Epithelial cell of prostate (primary cell): Measurements from ENCODE around the gene KCTD16.

Source experiments
- DNase-seq: peaks from one replicate; pipeline ENCODE4 v3.0.0-alpha.2; 2011; ENCODE audit warnings: low read depth, low spot score
- H3K27ac ChIP-seq: fragments of 450-650 bp; 2 replicates; pipeline ENCODE4 v1.5.1; 2017; ENCODE audit warnings: mild to moderate bottlenecking

The KCTD16 gene

DNA sequence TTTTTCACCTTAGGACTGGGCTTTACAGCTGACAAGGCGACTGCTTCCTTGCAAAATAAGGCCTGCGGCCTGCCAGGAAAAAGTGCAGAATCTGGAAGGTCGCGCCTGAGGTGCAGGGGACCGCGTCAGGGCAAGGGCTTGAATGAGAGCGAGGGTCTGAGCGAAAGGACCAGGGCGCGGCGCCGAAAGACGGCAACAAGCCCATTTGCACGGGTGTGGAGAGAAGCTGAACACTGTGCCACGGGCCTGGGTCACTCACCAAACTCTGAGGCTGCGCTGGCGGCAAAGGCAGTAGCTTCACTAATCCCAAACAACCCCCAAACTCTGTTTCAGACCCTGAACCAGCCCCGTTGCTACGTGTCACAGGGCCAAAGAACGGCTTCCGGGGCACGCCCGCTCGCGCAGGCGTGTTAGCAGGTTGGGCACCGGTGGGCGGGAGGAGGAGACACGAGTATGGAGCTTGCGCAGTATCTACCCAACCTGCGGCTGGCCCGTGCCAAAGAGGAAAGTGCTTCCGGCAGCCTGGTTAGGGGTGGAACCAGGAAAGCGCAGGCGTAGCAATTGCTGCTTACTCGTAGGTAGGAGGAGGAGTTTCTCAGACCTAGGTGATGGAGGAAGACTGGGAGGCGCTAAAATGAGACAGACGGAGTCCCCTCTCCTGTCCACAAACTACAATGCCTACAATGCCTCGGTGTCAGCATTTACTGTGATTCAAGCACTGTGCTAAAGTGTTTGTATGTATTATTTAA lies at the start of gene KCTD16, which contains the start of gene YIPF5:
Gene KCTD16, plus strand, starts transcription at position 598 of the 749 bp plus-strand sequence.
Gene YIPF5, minus strand, starts transcription at position 384 of the 749 bp plus-strand sequence. CDS start 704 bp downstream, outside the sequence.
- H3K27ac ChIP-seq, result peak within 1 kb of the TSS; percentile 63
- peak; percentile 94 for DNase-seq

DNA sequence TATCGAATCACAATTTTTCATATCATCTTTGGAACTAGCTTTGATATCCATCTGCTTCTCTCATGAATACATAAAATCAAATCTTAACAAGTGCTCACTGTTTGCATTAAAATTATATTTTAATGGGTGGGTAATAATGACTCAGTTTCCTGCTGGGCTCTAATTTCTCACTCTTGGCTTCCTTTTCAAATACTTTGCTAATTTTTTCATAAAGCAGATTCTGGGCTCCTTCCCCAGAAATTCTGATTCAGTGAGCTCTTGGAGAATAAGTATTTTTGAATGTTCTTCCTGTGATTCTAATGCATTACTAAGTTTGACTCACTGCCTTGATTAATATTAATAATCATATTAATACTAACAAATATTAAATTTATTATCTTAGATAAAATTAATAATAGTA lies 49.1 kb upstream of the KCTD16 start:
- no peak for DNase-seq
- no peak overlapping the region for H3K27ac ChIP-seq

DNA sequence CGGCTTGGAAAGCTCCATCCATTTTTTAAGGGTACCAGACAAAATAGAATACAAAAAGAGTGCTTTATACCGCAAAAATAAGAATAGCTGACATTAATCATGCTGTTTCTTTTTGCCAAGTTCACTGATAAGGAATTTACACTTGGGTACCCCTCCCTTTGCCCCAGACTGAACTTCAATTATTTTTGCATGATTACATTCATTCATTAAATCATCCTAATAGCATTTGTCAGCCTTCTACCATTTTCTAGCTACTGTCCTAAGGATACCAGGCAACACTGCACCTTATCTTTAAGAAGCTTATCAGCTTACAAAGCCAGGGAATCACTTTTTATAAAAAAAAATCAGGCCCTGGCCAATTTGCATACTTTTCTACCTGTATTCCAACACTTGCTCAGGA lies 48.6 kb upstream of the KCTD16 start:
- DNase-seq, result no peak
- H3K27ac ChIP-seq, result no peak overlapping the region

DNA sequence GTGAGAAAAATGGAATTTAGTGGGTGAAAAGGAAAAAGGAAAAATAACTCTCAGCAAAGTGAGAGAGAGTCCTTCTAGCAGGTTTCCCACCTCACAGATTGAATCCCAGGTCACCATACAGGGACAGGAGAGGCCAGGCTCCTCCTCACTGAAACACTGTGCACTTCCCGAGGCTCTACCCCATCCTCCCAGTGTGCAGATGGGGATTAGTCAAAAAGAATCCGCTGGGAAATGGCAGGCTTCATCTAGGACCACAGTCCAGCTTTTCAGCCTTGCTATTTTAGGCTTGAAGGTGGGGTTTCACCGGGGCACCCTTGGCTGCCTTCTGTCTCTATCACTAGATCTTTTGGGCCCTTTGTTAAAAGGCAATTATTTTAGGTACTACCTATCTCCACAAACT lies 48.0 kb upstream of the KCTD16 start:
- no peak for DNase-seq
- H3K27ac ChIP-seq, result no peak overlapping the region

DNA sequence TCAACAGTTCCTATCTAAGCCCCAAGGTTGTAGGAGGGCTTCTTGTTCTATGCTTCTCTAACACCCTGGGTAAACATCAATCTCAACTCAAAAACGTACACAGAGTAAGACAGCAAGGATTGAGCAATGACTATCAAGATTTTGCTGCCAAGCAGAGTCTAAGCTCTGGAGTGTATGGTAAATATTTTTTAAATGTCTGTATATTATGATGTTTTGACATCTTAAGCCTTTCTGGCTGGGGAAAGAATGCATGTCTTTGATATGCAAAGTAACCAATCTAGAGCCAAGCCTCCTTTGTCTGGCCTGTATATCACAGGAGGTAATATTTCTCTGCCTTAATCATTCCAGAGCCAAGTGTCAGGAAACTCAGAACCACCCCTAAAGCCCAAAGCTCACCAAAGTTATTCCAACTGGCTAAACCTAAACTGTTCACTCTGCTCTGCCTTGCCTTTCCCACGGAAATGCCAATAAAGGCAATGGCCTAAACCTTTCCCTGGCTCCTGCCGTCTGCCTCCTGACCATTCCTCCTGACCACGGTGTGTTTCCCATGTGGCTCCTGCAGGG lies 45.4 kb upstream of the KCTD16 start:
- H3K27ac ChIP-seq, result no peak overlapping the region
- no peak for DNase-seq

DNA sequence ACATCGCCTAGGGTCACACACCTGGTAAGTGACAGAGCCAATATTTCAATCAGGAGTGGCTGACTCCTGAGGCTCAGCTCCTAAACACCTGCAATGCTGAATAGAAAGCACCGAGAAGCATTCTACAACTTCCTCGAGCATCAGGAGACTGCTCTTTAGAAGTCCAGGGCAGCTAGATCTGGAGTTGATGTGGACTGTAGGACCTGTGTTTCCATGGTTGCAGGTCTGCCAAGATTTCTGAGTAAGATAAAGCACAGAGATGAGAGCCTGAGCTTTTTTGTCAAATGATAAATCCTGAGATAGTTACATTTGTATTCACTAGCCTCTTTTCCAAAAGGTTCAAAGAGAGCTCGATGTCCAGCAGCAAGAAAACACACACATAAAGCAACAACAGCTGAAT lies 44.0 kb upstream of the KCTD16 start:
- H3K27ac ChIP-seq, result no peak overlapping the region
- DNase-seq, result no peak

DNA sequence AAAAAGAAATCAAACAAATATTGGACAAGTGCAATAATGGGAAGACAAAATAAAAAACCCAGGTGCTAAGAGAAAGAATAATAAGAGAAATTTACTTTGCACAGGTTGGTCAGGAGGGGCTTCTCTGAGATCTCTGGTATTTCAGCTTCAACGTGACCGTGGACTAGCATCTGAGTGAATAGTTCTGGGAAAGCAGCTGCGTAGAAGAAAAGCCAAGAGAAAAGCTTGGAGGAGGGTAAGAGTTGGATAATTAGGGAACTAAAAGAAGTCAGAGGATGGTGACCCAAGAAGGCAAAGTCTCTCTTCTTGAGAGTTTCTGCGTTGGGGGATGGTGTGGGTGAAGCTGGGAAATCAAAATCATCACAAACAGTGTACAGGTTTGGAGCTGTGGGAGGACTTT lies 41.8 kb upstream of the KCTD16 start:
- H3K27ac ChIP-seq, result no peak overlapping the region
- DNase-seq, result no peak

DNA sequence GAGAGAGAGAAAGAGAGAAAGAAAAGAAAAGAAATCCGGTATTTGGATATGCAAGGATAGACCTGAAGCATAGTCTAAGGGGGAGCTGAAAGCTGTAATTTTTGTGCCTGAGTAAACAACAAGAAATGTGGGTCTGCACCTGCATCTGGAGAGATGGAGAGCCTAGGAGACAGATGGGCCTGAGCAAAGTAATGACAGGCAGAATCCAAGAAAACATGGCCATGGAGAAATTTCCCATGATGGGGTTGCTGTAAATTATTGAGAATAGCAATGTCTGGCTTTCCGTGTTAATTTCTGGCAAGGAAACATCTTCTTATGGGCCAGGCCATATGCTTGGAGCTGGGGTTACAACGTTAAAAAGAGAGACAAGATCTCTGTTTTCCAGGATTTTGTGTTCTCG lies 40.4 kb upstream of the KCTD16 start:
- DNase-seq, result no peak
- no peak overlapping the region for H3K27ac ChIP-seq

DNA sequence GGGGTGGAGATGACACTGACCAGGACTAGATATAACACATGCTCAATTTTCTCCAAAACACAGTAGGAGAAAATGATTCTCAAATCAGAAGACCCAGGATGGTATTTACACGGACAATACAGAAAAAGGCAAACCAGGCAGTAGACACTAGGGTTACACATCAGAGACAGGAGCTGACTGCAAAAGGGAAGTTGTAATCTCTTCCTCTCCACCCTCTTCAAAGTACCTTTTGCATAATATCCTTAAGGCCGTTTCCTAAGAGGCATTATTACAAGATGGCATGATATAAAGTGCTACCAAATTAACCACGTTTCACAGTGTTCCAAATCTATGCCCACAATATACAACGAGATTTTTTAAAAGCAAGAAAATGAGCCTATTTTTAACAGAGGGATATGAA lies 39.4 kb upstream of the KCTD16 start:
- H3K27ac ChIP-seq, result no peak overlapping the region
- DNase-seq, result no peak

DNA sequence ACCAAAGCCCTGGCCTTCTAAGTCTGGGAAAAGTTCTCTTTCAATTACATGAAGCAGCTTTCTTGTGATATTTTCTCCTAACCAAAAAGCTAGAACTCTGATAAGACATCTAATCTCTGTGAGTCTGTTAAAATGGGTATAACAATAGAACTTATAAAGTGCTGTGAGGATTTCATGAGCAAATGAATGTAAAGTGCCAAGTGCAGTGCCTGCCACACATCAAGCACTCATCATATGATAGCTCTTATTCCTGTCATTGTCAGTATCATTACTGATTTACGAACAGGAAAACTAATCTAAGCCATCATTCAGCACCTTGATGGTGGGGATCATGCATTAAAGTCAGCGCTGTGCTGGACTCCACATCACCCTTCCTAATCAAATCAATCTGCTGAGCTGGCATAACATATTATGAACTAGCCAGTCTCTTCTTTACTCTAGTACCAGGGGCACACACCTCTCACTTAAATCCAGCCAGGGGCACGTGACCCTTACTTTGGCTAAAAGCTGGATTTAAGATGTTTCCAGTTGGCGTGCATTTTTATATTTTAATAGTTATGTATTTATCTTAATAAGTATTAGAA lies 37.5 kb upstream of the KCTD16 start:
- H3K27ac ChIP-seq, result no peak overlapping the region
- DNase-seq, result no peak

DNA sequence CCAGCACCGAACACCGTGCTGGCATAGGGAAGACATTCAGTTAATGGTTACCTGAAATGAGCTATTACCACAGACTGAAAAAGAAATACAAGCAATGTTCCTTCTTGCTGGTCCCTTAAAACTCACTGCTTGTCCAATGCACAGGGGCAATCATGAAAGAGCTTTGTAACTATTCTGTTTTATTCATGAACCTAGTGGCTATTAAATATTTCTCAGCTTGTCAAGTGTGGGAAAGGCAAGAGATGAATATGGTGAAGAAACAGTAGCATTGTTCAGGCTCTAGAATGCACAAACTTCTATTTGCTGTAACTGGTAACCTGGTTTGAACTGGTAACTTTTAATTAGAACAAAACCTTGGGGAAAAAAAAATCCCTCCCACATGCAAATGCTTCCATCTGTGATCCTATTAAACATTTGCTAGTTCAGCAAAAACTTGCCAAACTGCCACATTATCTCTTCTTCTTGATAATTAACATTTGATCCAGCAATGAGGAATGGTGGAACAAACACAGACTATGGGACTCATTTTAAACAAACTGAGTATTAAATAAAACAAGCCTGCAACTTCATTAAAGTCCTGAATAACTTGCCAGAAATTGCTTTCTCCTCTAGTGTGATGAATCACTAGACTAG lies 36.4 kb upstream of the KCTD16 start:
- no peak overlapping the region for H3K27ac ChIP-seq
- no peak for DNase-seq

DNA sequence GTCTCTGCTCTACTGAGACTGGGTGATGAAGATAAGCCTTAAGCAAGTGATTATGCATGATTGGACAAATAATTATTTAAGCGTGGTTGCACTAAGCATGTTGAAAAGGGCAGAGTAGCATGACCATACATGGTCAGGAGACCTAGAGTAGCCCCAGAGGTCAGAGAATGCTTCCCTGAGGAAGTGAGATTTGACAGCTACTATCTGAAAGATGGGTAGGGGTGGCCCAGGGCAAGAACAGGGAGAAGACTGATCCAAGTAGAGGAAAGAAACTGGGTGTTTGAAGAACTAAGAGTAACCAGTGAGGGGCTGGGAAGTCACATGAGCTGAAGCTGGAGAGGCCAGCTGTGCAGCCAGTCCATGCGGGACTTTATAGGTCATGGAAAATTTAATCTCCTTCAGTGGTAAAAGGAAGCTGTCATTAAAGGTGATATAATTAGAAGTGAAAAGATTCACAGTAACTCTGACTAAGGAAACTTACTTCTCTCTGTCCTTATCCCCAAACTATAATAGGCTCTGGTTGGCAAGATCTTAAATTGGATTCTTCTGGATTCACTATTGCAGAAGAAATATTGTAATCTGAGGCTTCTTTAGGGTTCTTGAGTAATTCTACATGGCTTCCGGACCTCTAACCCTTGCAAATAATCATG lies 35.4 kb upstream of the KCTD16 start:
- no peak for DNase-seq
- no peak overlapping the region for H3K27ac ChIP-seq

DNA sequence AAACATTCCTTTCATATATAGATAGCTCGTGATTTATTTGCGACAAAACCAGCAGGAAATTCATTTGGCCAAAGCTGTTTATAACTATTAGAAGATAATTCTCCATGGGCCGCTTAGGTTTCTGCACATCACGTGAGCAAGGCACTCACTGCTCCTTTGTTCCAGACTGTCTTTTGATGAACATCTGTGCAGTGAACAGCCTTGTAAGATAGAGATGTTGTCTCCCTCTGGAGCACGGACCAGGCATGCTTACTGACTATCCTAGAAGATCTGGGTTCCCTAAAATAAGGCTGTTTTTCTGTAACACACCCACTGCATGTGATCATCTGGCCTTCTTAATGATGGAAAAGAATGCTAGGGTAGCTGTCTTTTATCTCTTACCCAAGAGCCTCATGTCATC lies 31.1 kb upstream of the KCTD16 start:
- H3K27ac ChIP-seq, result no peak overlapping the region
- no peak for DNase-seq

DNA sequence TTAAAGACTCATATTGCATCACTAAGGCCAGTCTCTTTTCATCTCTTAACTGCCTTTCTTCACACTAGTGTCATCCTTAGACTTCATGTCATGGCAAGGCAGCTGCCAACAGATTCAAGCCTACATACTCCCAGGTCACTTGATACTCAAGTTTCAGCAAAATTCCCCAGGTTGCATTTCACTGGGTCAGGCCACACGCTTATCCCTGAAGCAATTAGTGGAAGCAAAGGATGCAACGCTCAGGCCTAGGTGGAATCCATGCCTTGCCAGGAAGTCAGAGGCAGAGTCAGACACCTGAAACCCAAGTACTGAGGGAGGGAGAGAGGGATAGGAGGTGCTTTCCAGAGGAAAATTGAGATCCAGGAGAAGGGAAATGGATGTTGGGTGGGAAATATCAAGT lies 29.1 kb upstream of the KCTD16 start:
- no peak for DNase-seq
- H3K27ac ChIP-seq, result no peak overlapping the region

DNA sequence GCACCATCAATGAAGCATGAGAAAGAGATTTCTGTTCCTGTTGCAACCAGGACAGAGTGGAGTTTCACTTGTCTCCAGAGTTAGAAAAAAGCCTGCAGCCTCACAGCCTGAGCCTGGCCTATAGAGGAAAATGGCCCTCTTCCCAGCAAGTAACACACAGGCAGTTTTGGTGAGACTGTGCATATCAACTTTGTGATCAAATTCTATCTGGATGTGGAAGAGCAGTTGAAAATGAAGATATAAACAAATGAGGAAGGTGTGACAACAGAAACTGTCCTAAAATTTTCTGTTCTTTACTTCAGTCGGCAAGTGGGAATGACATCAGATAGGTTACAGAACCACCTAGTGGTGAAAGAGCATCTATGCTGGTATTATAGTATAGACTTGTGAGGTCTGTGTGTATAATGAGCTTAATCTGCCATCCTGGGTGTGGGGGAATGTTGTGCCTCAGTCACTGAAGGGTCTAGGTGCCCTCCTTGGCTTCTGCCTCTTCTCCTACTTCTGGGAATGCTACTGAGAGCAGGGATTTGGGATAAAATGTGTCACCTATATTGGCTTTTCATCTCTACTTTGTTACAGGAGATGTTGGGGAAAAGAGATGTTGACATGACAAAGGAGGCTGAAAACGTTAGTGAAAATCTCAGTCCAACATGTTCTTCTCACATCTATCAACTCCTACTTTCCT lies 28.4 kb upstream of the KCTD16 start:
- H3K27ac ChIP-seq, result no peak overlapping the region
- DNase-seq, result no peak

DNA sequence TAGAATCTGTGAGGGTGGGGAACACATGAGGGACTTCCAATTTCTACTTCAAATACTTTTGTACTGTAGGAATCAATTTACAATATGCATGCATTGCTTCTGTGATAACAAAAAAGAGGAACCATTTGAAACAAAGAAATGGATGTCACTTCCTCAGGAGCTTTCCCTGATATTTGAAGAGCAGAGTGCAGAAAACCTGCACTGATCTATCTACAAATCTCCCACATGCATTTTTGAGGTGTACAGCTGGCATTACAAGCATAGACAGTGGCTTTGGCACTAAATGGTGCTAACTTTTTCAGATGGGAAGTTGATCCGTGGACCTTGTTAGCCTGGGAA lies 27.9 kb upstream of the KCTD16 start:
- no peak overlapping the region for H3K27ac ChIP-seq
- DNase-seq, result no peak

DNA sequence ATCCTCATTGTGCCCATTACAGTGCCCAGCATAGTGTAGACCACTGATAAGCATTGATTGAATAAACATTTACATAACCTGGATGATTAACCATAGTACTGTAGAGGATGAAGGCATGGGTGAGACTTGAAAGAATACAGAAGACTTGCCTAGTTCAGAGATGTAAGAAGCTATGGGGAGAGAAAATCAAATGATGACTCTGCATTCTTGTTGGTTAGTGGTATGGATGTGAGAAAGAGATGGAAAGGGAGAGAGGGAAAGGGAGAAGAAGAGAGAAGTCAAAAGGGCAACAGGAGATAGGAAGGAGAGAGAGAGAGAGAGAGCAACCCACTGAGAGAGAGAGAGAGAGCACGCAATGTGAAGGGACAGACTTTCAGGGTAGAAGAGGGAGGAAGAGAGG lies 27.0 kb upstream of the KCTD16 start:
- H3K27ac ChIP-seq, result no peak overlapping the region
- DNase-seq, result no peak

DNA sequence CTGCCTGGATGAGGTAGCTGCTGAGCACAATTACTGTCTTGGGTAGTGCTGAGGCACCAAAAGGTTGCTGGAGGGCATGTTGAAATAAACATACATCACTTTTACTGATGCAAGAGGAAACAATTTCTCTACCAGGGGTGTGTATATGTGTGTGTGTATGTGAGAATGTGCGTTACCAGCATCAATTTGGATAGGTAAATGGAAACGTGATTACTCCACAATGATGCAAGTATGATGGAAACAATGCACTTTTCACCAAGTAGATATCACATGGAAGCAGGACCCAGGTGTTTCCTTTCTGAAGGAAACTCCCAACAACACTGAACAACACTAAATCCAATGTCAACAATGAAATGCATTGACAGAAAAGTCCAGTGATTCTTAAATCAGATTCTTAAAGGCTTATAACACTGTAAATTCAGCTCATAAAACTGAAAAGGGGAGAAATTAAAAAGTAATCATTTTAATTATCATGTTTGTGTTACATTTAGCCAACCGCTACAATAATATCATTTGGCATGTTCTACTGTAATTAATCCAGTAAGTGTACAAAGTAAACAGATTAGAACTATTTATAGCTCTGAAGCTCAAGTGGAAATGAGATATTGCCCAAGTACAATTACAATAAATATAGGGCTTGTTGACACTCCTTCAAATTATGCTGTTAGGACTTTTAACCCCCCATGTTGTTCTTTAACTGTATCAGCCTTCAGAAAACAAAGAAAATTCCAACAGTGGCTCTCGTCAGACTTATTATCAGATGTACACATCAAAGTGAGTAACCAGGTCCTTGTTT lies 25.5 kb upstream of the KCTD16 start:
- H3K27ac ChIP-seq, result peak overlapping the region; percentile 51
- peak; percentile 55 for DNase-seq

DNA sequence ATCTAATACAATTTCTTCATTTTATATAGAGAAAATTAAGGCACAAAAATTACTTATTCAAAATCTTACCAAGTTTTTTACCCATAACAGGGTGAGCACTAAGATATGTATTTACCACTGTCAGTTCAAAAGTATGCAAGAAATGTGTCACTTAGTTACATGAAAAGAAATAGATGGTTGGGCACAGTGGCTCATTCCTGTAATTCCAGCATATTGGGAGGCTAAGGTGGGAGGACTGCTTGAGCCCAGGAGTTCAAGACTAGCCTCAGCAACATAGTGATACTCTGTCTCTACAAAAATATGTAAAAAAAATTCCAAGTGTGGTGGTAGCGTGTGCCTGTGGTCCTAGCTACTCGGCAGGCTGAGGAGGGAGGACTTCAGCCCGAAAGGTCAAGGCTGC lies 19.6 kb upstream of the KCTD16 start:
- no peak overlapping the region for H3K27ac ChIP-seq
- DNase-seq, result no peak

DNA sequence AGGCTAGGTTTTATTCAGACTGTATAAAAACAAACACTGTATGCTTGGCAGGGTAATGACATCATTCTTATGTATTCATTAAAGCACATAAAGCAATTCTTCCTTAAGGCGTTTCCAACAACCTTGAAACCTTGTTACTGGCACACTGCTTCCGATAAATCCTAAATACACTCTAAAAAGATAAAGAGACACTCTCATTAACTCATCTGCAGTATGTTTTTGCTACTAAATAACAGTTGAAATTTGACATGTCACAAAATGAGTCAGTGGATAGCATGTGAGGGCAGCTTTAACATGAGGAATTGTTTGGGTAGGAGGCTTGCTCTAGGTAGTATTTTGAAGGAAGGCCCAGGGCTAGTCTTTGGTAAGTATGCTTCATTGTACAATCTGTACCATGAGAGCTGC lies 13.9 kb upstream of the KCTD16 start:
- no peak for DNase-seq
- H3K27ac ChIP-seq, result peak overlapping the region; percentile 17
